Lower leg skin (tissue), 4 donors: ENCODE measurements around the gene MOK. TPM values are rescaled to one million over a fixed set of nuclear protein-coding genes. Genes with fewer than 3 reads are reported as not detected.

Source experiments
- DNase-seq, 2 donors: peaks; one replicate each; pipeline ENCODE4 v3.0.0-alpha.2; 2019; ENCODE audit warnings: low spot score in 2 of 2
- H3K4me3 ChIP-seq: fragments of 200-600 bp; sonication (generic); 2 replicates; pipeline ENCODE4 v1.5.1; 2017; ENCODE audit warnings: mild to moderate bottlenecking, low read depth; ENCODE audit not compliant: poor library complexity, severe bottlenecking
- POLR2A ChIP-seq, 2 donors: fragments of 450-650 bp; IDR thresholded peaks; one replicate each; pipeline ENCODE4 v1.6.1; 2016 to 2017; ENCODE audit warnings: antibody characterized with exemption in 2 of 2, mild to moderate bottlenecking in 1 of 2, moderate library complexity in 1 of 2
- WGBS, 2 donors: methylation state at CpG; one replicate each; pipeline ENCODE4 v1.1.5; 2018; 5-methylcytosine and 5-hydroxymethylcytosine counted together
- intact Hi-C: fragments of 100-400 bp; cut with DNase I; formaldehyde crosslinking; loops from one replicate; pipeline ENCODE4 v1.15.0; 2023; ENCODE audit warnings: low total_unique reads
- total RNA-seq, 4 donors: library from RNA; depleted of rRNA; stranded (reverse); fragments of >200 nt; gene quantifications; one replicate each; pipeline ENCODE4 v1.1.0, GENCODE V29; 2016
- TF ChIP-seq, protein P1 (sequence below), 3 donors: fragments of 450-650 bp; IDR thresholded peaks; one replicate each; pipeline ENCODE4 v1.5.1; 2016; ENCODE audit warnings: antibody characterized with exemption in 3 of 3, mild to moderate bottlenecking in 3 of 3, moderate library complexity in 2 of 3

MOK gene
- total RNA-seq, 4 donors from 2014 or later, result 2.1 to 12.2 (median 7.8) TPM

DNA sequence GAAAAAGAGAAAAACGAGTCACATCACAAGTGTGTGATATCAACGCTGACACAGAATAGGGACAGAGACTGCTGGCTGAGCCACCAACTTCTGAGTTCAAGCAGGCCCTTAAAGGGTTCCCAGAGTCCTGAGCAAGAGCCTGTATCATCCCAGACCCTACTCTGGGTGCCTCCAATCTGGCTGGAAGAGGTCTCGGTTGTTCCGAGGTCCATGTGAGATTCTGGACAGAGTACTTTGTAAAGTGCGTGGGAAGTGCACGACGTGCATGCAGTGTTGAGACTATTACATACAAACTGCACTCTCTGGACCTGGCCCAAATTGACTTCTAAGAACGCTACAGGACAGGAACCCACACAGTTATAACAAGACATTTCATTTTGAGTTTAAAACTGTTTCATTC lies 40.6 kb downstream of the MOK start:
- H3K4me3 ChIP-seq, result no peak overlapping the region
- intact Hi-C loops, result no loop called here
- WGBS, 2 donors, result 55 to 62% methylated on average over 8 of the region's 8 CpGs
- TF ChIP-seq, protein P1, sequence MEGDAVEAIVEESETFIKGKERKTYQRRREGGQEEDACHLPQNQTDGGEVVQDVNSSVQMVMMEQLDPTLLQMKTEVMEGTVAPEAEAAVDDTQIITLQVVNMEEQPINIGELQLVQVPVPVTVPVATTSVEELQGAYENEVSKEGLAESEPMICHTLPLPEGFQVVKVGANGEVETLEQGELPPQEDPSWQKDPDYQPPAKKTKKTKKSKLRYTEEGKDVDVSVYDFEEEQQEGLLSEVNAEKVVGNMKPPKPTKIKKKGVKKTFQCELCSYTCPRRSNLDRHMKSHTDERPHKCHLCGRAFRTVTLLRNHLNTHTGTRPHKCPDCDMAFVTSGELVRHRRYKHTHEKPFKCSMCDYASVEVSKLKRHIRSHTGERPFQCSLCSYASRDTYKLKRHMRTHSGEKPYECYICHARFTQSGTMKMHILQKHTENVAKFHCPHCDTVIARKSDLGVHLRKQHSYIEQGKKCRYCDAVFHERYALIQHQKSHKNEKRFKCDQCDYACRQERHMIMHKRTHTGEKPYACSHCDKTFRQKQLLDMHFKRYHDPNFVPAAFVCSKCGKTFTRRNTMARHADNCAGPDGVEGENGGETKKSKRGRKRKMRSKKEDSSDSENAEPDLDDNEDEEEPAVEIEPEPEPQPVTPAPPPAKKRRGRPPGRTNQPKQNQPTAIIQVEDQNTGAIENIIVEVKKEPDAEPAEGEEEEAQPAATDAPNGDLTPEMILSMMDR (IDR thresholded peaks at IDR 0.05), result no peak
- no peak for TF ChIP-seq POLR2A (IDR thresholded peaks at IDR 0.05)
- peak in 1 of 2 donors; percentile 48 for DNase-seq

GRCh38 chr14:102262929-102263462 lies 42.0 kb downstream of the MOK start:
- no peak for DNase-seq
- TF ChIP-seq, protein P1 (IDR thresholded peaks at IDR 0.05), result no peak
- TF ChIP-seq POLR2A (IDR thresholded peaks at IDR 0.05), result no peak
- WGBS, 2 donors, result 31 to 51% methylated on average over 7 of the region's 7 CpGs
- intact Hi-C loops, result no loop called here
- no peak overlapping the region for H3K4me3 ChIP-seq

DNA sequence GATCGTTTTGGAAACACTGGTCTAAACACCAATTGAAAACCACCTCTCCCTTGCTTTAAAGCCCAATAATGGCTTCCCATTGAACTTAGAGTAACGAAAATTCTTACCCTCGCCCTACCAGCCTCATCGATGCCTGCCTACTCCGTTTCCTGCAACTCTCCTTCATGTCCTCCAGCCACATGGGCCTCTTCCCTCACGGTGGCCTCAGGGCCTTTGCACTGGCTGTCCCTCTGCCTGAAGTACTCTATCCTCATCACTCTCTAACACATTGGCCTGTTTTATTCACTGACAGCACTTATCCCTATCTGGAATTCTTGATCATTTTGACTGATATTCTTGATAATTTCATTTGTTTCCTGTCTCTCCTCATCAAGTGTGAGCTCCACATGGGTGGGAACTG lies 46.8 kb downstream of the MOK start:
- H3K4me3 ChIP-seq, result no peak overlapping the region
- WGBS, 2 donors, result 94 to 97% methylated on average over 6 of the region's 6 CpGs
- intact Hi-C loops, result no loop called here
- no peak for TF ChIP-seq POLR2A (IDR thresholded peaks at IDR 0.05)
- TF ChIP-seq, protein P1 (IDR thresholded peaks at IDR 0.05), result no peak
- DNase-seq, result no peak

GRCh38 chr14:102256716-102257115 lies 48.2 kb downstream of the MOK start:
- DNase-seq, result no peak
- no peak overlapping the region for H3K4me3 ChIP-seq
- no peak for TF ChIP-seq POLR2A (IDR thresholded peaks at IDR 0.05)
- TF ChIP-seq, protein P1 (IDR thresholded peaks at IDR 0.05), result no peak
- intact Hi-C loops, result no loop called here
- 74 to 78% methylated on average over 9 of the region's 9 CpGs for WGBS, 2 donors

DNA sequence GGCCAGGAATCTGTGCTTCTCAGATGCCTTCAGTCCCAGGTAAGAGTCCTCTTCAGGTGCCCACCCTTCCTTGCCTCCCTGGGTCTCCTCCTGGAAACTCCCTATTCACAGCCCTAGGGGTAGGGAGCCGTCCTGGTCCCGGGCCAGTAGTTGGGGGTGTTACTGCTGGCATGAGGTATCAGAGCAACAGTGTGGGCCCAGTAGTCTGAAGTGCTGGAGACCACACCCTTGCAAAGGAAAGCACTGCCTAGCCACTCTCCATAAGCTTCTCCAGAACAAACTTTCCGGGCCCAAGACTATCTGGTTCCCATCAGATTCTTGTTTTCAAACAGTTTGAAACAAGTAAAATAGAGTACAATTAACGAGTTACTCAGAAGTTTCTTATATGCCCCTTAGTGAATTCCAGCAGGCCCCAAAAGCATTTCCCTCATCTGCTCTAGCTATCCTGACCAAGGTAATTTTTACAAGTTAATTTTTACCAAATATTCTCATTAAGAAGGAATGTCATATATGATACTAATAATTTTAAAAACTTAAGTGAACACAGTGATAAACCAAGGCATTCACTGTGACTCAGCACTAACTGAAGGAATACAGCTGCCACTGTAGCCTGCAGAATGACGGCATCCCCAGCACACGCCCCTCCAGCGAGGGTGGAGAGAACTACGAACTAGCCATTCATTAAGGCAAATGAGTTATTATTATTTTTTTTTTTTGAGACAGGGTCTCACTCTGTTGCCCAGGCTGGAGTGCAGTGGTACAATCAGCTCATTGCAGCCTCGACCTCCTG lies 49.4 kb downstream of the MOK start:
- H3K4me3 ChIP-seq, result no peak overlapping the region
- intact Hi-C loops, result no loop called here
- 52 to 53% methylated on average over 9 of the region's 9 CpGs for WGBS, 2 donors
- DNase-seq, result no peak
- TF ChIP-seq, protein P1 (IDR thresholded peaks at IDR 0.05), result no peak
- TF ChIP-seq POLR2A (IDR thresholded peaks at IDR 0.05), result no peak
